Measurements from ENCODE around the gene SLC17A7. TPM values are rescaled to one million over a fixed set of nuclear protein-coding genes. Genes with fewer than 3 reads are reported as not detected.
A peak's percentile ranks its signal among the peaks of the same experiment; 100 is the strongest.

SLC17A7 gene
- total and polyA plus RNA-seq, 2 donors (not counting 1 experiment from before 2014, with no cell fraction given): 0.60 to 0.89 TPM

- H3K27ac ChIP-seq (ENCODE audit: low read length in 2 of 2): peak overlapping the region; percentile 99
- peaks cover 17% of the 10 kb centered on the region for H4K20me1 ChIP-seq (ENCODE audit: control insufficient read depth, insufficient read depth, low read length, poor library complexity, severe bottlenecking)
- peak overlapping the region; percentile 98 for H3K9ac ChIP-seq (ENCODE audit: low read length)
- no peak for DNase-seq
- ChIA-PET POLR2A (interaction anchor here (0.6 to 4.0 kb wide), 11 partner anchors 10 to 223 kb away, joined by 3 to 57 read pairs (median 5); partner anchors contain the start of genes CD37, PRMT1 and RPS11), CTCF (interaction anchor here (0.6 to 5.0 kb wide), 10 partner anchors 9 to 1187 kb away, joined by 3 to 44 read pairs (median 4); partner anchors contain the start of genes FLT3LG, NOSIP and PRMT1)
- no peak for ATAC-seq (ENCODE audit: low read depth)
- no peak for TF ChIP-seq EZH2 (IDR thresholded peaks at IDR 0.05; ENCODE audit: borderline replicate concordance, insufficient read depth, low read depth, low read length, poor library complexity, severe bottlenecking)
- TF ChIP-seq CTCF (IDR thresholded peaks at IDR 0.05): no peak
- intact Hi-C loops (cut with micrococcal nuclease): loop anchor here (1.0 kb wide), 3 partner anchors 16 to 223 kb away; partner anchors contain the start of gene SCAF1
- peak overlapping the region; percentile 68 for H2AFZ ChIP-seq (ENCODE audit: insufficient read depth, low read depth, low read length, poor library complexity, severe bottlenecking)
- H3K27ac Mint-ChIP-seq: peak overlapping the region; percentile 100
- 67% methylated on average over 4 of the region's 10 CpGs for WGBS (ENCODE audit: insufficient coverage)
- H3K4me1 Mint-ChIP-seq: peaks cover 43% of the 10 kb centered on the region
- H3K4me2 ChIP-seq (replicated peaks; ENCODE audit: low read depth, low read length, poor library complexity, severe bottlenecking): peak overlapping the region; percentile 97
- H3K9me3 ChIP-seq (ENCODE audit: control extremely low read depth in 1 of 3, control insufficient read depth in 2 of 3, insufficient read depth in 1 of 3, low read length in 2 of 3): peaks cover 0 to 3% (median 0%) of the 10 kb centered on the region in 3 donors
- H3K4me3 Mint-ChIP-seq: peak overlapping the region; percentile 99
- H3K9me3 Mint-ChIP-seq (ENCODE audit: insufficient read depth): no peaks in the 10 kb centered on the region
- H3K4me1 ChIP-seq (ENCODE audit: control insufficient read depth in 2 of 2, insufficient read depth in 2 of 2, low read length in 2 of 2): peaks cover 23 to 43% of the 10 kb centered on the region in 2 donors
- H3K27me3 ChIP-seq (replicated peaks in 1 of 4; ENCODE audit: control extremely low read depth in 1 of 4, control insufficient read depth in 3 of 4, insufficient read depth in 4 of 4, low read length in 3 of 4): no peaks in the 10 kb centered on the region
- H3K4me3 ChIP-seq (ENCODE audit: control extremely low read depth in 1 of 5, extremely low read depth in 1 of 5, insufficient read depth in 1 of 5, low read depth in 2 of 5, low read length in 4 of 5): peak overlapping the region; percentile 74 to 100 (median 89)
- peaks cover 76% of the 10 kb centered on the region for H3K79me2 ChIP-seq (ENCODE audit: control insufficient read depth, insufficient read depth, low read length)
- no peaks in the 10 kb centered on the region for H3K27me3 Mint-ChIP-seq
- H3K36me3 ChIP-seq (replicated peaks in 1 of 2; ENCODE audit: control extremely low read depth in 1 of 2, control insufficient read depth in 1 of 2, extremely low read depth in 1 of 2, insufficient read depth in 2 of 2, low read length in 1 of 2): peaks cover 0 to 29% of the 10 kb centered on the region in 2 experiments
Observed at GRCh38 chr19:49453757-49454240, 12.5 kb upstream of the SLC17A7 start.
